Measurements from ENCODE around the gene TMEM151A.

Gene TMEM151A

DNA sequence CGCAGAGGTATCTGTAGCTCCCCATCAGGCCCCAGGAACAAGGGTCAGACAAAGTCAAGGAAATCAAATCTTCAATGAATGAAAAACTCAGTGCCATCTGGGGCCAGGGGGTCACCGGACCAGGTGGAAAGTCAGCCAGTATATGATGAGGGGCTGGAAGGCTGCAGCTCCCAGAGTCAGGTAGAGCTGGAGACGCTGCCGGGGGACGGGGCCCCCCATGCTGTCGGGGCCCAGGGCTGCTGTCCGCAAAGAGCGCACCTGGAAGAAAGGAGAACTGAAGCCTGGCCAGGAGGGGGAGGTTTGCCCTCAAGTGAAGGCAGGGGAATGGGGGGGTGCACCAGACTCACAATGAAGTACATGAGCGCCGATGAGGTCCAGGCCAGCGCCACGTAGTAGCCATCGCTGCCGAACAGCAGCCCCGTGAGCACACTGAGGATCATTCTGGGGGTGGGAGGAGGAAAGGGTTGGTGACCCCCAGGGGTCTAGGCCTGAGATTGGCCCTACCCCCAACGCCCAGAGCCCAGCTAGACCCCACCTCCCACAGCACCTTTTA lies 7.1 kb upstream of the TMEM151A start:
- DNase-seq: no peak

DNA sequence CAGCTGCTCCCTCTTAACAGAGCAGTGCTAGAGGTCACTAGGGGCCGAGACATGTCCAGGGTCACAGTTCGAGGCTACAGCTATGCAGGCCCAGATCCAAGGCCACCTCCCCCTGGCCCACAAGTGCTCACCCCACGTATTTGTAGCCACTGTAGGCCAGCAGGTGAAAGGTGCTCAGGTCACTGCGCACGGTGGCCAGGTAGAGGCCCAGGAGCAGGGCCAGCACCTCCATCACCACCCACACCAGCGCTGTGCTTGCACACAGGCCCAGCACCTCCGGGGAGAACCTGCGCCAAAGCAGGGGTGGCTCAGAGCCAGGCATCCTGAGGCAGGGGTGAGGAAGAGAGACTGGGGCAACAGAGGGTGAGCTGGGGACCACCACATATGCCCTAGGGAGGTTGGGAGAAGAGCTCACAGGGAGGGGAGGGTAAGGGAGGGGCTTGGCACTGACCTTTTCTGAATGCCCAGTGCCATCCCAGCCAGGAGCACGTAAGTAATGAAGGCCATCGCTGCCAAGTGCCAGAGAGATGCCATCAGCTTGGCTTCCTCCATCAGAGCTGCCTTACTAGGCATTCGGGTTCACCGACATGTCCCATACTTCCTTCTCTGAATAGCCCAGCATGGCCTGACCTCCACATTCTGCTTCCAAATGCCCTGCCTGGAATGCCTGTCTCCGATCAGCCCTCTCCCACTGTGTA lies 6.3 kb upstream of the TMEM151A start:
- DNase-seq: no peak

DNA sequence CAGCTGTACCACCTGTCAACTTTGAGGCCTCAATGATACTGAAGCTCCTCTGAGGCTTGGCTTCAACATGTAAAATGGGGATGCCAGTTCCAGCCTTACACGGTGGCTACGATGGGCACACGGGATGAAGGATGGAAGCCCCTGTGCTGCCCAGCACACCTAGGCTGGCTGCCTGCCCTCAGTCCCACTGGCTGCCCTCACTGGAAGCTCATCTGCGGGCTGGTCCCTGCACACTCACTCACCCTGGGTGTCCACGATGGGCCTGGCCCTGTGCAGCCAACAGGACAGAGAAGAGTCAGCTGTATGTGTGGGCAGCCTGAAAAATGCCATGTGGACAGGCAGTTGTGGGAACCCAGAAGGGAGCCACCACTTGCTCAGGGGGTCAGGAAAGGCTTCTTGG lies 5.0 kb upstream of the TMEM151A start:
- no peak for DNase-seq

DNA sequence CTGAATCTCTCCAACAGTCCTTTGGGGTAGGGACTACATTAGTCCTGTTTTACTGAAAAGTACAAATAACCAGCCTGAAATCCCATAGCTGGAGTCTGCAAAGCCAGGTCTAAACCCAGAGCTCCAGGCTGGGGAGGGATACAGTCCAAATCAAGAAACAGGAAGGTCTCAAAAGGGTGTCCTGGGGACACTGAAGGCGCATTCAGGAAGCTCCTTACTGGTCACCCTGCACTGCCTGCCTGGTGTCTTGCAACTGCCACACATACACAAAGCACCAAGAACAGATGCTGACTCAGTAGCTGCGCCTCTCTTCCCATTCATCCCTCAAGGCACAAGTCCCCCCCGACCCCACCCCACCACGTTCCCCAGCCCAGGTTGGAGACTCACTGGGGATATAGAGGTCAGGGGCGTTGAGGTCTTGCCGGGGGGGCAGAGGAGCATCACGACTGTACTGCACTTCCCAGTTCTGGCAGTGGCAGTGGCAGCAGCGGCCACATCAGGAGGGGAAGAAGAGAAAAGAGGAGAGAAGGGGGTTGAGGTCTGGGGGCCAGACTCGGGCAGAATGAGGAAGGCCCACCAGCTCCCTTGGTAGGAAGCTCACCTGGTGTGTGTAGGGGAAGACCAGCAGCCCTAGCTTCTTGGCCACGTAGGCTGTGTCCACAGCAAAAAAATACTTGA lies 4.3 kb upstream of the TMEM151A start:
- no peak for DNase-seq

DNA sequence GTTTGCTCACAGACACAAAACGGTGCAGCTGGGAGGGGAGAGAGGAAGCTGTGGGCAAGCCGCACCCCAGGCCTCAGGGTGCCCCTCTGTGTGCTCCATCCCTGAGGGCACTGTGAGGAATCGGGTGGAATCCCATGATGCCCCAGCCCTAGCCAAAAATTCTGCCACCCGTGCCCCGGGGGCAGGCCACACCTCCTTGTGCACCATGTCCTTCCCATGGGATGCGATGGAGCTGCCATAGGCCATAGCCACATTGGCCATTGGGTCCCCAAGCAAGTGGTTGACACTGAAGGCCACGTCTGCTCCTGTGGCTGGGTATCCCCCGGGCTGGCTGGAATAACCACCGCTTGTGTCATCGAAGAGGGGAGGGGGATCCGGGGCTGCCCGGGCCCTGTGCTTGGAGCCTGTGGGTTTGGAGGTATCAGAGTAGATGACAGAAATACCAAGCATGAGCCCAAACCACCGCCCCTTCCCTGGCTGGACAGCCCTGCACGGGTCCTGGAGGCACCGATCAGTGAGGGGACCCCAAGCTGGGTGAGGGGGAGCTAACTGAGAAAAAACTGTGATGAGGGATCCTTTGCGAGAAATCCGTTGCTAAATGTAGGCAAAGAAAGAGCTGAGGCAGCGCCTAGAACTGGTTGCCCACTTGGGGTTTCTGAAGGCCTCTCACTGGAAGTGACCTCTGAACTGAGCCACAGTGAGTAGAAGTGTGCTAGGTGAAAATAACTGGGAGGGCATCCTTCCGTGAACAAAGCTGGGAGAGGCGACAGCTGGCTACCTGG lies 3.6 kb upstream of the TMEM151A start:
- no peak for DNase-seq

DNA sequence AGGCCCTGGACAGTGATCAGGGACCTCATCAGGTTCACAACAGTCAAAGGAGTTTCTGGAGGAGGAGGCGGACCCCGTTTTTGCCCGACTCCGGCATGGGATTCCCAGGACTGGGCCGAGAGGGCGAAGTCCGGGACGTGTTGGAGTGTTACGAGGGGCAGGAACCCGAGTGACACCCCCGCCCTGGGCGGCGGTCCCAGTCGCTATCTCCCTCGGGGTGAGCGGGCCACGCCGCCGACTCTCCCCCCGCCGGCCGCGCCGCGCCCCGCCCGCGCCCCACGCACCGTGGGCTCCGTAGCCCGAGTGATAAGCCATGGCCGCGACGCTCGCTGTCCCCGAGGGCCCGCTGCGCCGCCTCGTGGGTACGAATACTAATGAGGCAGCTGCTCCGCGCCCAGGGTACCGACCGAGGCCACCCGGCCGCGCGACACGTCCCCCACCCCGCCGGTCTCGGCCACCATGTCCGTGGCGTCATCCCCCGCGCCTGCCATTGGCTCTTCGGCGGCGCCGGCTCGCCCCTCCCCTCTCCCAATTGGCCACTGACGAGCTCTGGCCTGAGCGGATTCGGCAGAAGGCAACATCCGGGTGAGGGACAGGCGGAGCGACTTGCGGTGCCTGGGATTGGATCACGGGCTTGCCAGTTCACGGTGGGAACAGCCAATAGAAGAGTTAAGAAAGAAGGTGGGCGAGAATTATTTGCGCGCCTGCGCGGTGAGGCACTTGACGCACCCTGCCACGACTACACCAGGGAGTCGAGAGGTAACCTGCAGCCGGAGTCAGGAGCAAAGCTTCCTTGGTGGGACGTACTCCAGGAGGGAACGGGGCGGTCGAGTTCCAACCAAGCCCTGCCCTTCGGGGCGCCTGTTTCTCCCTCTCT lies 2.8 kb upstream of the TMEM151A start, which contains the start of gene YIF1A:
YIF1A (minus strand) TSS at position 473 of the 877 bp plus-strand sequence; CDS start at position 315, 158 bp downstream.
- DNase-seq: peak; percentile 99

DNA sequence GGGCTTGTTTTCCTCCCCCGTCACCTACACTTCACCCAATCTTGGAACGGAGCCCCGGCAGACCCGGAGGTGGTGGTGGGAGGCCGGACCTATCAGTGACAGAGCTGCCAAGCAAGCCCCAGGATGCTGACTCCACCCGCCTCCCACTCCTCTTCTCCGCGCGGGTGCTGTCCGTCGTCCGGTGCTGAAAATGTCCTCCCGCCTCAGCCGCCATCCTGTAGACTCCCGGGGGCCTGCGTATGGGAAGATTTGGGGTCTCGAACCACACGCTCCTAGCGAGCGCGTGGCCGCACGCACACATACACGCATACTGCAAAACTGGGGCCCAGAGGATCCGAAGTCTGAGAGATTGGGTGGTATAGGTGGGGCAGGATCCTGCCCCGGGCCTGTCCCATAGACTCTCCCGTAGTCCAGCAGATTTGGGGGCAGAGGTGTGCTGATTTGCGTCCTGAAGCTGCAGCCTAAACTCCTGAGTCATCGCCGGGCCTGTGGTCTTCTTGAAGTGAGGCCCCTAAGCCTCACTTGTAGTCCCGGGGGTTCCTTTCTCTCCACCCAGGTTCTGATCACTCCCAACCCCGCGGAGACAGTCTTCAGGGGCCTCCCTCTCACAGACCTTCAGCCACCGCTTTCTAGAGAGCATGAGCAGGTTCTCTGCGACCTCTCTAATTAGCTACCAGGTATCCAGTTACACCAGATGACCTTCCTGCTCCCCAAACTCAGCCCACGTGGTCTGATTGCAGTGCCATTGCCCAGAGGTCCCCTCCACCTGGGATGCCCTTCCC lies 2.0 kb upstream of the TMEM151A start:
- DNase-seq: peak; percentile 82

DNA sequence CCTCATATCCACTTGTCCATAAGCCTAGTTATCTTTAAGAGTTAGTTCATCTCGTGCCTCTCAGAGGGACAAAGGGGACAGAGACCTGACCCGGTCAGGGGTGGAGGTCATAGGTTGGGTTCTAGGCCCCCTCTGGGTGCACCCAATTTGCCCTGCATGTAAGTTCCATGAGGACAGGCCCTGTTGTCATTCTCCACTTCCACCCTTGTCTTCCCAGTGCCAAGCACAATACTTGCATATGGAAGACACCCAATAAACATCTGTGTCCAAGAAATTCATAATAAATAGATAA lies 1.4 kb upstream of the TMEM151A start:
- DNase-seq: no peak

DNA sequence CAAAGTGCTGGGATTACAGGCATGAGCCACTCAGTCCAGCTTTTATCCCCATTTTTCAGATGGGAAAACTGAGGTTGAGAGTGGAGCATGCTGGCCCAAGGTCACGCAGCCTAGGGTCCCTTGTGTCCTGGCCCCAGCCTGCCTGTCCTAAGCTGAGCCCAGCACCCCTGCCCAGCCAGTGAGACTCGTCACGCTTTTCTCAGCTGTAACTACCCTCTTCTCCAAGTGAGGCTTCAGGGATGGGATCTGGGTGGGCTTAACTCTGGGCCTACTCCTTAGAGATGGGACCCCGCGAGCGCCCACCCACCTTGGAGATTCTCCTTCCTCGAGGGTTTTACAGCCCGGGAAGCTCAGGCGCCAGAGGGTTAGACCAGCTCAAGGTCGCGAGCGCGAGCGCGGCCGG lies 390 bp upstream of the TMEM151A start:
- no peak for DNase-seq

DNA sequence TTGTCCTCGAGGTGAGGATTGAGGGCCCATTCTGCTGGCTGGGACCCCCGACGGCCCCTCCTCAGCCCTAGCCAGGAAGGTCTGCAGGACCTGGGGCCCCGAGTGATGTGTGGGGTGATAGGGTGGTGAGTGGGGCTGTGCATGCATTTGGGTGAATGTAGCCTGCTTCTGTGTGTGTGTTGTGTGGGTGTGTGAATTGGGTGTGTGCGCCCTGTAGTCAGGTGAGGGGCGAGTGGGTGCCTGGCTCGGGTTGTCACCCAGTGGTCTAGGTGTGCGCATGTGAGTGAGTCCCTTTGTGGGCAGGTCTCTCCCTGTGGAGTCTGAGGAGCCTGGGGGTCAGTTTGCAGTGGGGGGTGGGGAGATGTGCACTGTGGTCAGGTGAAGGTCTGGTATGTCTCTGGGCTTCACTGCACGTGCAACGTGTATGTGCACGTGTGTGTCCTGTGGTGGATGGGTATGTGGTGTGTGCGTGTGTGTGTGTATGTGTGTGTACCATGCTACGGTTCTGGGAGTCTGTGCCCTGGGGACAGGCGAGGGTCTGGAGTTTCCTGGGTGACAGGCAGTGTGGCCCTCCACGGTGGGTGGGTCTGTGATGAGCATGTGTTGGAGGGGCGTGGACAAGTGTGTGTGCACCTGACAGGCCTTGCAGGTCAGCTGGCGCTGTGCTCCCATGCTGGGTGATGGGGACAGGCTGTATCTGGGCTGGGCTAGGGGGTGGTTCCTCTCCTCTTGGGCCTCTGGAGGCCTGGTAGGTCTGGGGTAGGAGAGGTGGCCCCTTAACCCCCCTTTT lies 1.0 kb downstream of the TMEM151A start:
- DNase-seq: no peak

DNA sequence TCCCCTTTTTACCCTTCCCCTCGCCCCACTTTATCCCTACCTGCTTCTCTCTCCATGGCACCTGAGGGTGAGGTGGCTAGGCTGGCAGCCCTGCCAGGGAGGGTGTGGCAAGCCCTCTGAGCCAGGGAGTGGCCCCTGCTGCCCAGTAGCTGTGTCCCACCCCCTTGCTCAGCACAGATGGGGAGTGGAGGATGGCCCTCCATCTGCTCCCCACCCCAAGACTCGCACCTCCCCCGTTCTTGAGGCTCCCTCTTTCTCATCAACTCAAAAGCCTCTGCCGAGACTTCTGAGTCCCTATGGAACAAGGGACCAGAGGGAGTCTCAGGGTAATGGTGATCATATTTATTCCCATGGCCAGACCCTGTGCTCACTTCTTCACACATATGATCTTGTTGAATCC lies 1.7 kb downstream of the TMEM151A start:
- DNase-seq: no peak

DNA sequence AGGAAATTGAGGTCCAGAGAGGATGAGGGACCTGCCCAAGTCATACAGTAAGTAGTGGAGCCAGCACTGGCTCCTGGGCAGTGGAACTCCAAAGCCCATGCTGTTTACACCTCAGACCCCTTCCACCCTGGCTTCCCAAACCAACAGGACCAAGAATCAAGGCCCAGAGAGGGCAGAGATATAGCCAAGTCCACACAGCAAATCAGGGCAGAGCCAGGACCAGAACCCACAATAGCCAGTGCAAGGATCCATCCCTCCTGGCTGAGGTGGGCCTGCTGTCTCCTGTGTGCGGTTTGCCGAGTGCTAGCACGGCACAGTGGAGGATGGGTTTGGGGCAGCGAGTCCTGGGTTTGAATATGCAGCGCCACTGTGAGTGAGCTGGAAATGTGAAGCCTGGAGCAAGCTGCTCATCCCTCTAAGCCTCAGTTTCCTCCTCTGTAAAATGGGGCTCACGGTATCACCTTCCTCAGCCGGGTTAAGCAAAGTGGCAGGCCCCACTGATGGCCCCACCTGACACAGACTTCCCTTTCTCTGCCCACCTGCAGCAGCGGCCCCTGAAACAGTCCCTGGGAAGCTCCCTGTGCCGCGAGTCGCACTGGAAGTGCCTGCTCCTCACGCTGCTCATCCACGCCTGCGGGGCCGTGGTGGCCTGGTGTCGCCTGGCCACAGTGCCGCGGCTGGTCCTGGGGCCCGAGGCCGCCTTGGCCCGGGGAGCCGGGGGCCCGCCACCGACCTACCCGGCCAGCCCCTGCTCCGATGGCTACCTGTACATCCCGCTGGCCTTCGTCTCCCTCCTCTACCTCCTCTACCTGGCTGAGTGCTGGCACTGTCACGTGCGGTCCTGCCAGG lies 2.3 kb downstream of the TMEM151A start:
- no peak for DNase-seq

DNA sequence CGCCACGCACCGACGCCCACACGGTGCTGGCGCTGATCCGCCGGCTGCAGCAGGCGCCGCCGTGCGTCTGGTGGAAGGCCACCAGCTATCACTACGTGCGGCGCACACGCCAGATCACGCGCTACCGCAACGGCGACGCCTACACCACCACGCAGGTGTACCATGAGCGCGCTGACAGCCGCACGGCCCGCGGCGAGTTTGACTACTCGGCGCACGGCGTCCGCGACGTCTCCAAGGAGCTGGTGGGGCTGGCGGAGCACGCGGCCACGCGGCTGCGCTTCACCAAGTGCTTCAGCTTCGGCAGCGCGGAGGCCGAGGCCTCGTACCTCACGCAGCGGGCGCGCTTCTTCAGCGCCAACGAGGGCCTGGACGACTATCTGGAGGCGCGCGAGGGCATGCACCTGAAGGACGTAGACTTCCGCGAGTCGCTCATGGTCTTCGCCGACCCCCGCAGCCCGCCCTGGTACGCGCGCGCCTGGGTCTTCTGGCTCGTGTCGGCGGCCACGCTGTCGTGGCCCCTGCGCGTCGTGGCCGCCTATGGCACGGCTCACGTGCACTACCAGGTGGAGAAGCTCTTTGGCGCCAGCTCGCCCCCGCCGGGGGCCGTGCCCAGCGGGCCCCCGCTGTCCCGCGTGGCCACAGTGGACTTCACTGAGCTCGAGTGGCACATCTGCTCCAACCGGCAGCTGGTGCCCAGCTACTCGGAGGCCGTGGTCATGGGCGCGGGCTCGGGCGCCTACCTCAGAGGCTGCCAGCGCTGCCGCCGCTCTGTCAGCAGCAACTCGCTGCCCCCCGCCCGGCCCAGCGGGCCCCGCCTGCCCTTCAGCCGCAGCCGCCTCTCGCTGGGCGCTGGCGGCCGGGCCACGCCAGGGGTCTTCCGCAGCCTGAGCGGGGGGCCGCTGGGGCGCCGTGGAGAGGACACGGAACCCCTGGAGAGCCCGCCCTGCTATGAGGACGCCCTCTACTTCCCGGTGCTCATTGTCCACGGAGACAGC lies 3.2 kb downstream of the TMEM151A start:
- DNase-seq: no peak

DNA sequence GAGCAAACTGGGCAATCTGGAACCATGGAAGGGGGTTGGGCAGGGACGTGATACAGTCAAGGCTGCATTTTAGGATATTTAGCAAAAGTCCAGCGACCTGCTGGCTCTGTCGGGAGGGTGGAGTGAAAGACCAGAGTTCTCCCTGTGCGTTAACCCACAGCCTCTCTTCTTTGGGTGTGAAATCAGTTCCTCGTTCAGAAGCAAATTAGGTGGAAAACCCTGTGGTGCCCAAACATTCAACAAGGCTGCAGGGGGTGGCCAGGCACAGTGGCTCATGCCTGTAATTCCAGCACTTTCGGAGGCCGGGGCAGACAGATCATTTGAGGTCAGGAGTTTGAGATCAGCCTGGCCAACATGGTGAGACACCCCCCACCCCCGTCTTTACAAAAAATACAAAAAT lies 5.9 kb downstream of the TMEM151A start:
- DNase-seq: no peak

DNA sequence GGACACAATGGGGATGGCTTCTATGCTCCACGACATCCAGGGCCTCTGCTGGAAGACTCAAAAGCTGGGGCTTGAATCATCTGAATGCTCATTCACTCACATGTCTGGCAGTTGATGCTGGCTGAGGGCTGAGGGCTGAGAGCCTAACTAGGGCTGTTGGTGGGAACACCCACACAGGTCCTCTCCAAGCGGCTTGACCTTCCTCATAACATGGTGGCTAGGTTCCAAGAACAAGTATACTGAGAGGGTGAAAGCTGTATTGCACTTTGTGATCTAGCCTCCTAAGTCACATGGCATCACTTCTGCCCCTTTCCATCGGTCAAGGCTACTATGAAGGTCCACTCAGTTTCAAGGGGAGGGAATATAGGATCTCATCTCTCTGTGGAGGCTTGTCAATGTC lies 7.5 kb downstream of the TMEM151A start:
- DNase-seq: no peak

DNA sequence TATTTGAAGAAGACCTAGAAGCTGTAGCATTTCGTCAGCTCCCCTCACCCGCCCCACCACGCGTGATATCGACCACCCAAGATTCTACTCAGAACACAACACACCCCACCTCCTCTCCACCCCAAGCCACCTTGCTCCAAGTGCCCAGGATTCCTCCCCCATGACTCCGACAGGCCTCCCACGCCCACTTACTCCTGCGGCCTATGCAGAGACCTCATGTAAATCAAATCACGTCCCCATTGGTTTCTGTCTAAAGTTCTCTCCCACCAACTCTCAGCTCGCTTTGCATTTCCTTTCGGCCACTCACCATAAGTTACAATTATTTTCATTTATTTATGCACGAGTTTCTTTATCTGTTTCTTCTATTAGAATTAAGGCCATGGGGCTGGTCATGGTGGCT lies 11.0 kb downstream of the TMEM151A start:
- no peak for DNase-seq

DNA sequence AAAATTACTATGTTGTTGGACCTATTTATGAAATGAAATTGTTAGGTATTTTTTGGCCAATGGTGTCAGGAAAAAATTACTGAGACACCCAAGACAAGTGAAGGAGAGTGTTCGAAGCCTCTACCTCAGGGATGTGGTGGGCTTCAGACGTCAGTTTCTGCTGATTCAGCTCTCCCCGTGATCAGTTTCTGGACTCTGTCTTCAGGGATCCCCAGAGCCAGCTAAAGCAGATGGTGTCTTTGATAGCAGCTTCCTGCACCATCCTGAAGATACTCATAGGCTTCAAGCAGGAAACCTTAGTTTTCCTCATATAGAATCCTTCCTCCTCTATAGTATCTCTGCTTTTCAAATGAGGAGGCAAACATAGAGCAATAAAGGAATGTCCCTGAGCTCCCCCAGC lies 17.8 kb downstream of the TMEM151A start:
- DNase-seq: no peak

DNA sequence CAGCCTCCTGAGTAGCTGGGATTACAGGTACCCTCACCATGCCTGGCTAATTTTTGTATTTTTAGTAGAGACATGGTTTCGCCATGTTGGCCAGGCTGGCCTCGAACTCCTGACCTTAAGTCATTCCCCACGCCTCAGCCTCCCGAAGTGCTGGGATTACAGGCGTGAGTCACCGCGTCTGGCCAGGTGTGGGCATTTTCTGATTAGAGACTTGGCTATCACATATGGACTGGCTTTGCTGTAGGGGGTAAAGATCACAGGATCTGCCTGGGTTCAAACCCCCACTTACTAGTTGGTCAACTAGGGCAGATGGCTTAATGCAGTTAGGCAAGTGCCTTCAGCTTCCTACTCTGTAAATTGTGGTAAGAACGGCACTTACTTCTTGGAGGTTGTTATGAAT lies 18.6 kb downstream of the TMEM151A start:
- DNase-seq: no peak
